Measurements from ENCODE around the gene SUN5.
"Not testable (repeated sequence)": the region's sequence is repeated elsewhere in the genome, so short reads cannot be mapped to it uniquely, and the experiment has no call there.

Gene SUN5

DNA sequence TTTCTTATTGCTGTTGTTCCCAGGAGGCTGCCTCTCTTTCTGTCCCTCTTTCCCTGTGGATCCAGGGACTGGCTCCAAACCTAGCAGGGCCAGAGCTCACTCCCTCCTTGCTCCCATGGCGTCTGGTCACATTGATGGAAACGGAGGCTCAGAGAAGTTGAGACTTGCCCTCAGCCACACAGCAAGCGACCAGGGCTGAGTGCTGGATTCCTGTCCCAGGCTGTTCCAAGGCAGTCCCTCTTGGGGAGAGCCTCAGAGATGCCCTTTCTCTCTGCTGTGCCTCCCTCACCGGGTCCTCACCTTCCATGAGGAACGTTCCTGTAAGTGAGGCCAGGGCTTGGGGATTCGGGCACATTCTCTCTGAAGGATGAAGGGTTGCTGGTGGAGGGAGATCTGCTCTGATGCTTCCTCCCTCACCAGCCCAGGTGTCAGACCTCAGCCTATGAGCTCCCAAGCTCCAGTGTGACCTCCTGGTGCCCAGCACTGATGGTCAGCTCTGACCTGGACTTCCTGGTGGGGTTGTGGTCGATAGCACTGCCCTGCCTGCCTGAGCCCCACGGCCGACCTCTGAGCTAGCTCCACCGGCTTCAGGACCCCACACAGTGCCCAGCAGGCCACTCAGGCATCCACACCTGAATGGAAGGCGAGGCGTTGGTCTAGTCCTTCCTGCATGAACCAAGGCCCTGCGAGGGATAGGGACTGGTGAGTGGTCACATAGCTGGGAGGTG lies 26.8 kb downstream of the SUN5 start:
- no peak for DNase-seq (ENCODE audit: low spot score)

DNA sequence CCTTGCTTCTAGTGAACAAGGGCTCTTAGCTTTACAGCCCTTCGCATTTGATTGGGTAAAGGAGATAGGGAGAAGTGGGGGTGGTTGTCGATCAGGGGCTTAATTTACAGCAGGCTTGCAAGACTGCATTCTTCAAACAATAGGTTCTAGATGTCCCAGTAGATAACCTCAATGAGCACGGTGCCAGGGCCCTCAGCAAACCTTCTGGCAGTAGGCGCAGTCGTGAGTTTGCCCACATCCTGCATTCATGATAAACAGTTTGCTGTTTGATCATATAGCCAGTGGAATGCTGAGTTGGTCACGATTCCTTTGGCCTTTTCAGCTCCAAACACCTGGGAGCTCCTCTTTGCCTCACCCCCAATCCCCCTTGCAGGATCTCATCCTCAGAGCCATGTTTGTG lies 27.5 kb downstream of the SUN5 start:
- DNase-seq (ENCODE audit: low spot score) = no peak

DNA sequence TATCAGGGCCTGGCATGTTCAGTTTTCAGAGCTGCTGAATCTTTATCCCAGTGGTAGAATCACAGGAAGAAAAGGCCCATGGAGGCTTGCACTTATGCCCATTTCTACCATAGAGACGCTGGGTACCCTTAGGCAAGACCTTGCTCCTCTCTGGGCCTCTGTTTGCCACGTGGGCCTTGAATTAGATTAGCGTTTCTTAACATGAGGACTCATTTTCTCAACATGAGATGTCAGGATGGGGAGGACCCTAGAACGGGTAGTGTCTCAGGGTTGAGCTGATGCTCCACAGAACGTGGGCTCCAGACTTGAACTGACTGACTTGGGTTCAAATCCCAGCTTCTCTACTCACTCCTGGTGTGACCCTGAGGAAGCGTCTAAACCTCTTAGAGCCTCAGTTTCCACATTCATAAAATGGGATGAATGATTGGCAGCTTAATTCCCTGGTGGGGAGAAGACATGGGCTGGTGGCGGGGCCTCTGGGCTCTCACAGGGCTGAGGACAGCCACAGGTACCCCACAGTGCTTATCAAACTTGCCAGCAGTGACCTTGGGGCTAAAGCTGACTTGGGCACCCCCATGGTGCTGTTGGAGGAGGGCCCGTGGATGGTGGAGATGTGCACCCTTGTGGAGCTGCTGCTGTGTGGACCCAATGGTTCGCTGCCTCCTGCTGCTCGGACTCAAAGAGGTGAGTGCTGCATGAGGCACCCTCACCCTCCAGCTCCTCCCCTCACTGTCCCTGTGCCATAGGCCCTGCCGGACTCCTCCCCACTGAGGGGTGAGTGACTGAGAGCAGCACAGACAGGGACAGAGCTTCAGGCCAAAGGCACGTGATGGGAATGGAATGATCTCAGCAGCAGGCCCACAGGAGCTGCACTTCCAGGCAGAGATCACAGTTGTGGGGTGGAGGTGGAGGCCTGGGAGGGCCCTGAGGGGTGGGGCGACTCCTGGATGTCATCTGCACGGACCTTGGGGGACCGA lies 28.2 kb downstream of the SUN5 start:
- DNase-seq (ENCODE audit: low spot score) = no peak

DNA sequence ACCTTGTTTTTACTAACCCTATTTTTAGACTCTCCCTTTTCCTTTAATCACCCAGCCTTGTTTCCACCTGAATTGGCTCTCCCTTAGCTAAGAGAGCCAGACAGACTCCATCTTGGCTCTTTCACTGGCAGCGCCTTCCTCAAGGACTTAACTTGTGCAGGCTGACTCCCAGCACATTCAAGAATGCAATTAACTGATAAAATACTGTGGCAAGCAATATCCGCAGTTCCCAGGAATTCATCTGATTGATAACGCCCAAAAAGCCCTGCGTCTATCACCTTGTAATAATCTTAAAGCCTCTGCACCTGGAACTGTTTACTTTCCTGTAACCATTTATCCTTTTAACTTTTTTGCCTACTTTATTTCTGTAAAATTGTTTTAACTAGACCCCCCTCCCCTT lies 29.1 kb downstream of the SUN5 start:
- not testable (repeated sequence) for DNase-seq (ENCODE audit: low spot score)

DNA sequence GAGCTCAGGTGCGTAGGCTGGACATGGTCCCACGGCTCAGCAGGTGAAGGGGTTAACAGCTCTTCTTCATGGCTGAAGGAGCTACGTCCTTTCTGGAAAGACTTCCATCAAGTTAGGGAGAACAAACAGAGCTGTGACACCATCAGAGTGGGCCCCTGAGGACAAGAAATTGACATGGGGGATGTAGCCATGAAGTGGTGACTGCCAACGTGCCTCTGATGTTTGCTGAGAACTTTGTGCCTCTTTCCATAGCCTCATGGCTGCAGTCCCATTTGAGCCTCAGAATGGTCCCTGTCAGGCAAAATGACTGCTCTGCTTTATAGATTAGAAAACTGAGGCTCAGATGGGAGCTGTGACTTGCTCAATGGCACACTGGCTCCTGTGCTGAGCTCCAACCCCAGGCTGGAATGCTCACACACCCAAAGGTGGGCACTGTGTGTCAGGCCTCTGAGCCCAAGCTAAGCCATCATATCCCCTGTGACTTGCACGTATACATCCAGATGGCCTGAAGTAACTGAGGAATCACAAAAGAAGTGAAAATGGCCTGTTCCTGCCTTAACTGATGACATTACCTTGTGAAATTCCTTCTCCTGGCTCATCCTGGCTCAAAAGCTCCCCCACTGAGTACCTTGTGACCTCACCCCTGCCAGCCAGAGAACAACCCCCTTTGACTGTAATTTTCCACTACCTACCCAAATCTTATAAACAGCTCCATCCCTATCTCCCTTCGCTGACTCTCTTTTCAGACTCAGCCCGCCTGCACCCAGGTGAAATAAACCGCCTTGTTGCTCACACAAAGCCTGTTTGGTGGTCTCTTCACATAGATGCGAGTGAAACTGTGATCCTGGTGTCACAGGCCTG lies 29.8 kb downstream of the SUN5 start:
- DNase-seq (ENCODE audit: low spot score) = not testable (repeated sequence)

DNA sequence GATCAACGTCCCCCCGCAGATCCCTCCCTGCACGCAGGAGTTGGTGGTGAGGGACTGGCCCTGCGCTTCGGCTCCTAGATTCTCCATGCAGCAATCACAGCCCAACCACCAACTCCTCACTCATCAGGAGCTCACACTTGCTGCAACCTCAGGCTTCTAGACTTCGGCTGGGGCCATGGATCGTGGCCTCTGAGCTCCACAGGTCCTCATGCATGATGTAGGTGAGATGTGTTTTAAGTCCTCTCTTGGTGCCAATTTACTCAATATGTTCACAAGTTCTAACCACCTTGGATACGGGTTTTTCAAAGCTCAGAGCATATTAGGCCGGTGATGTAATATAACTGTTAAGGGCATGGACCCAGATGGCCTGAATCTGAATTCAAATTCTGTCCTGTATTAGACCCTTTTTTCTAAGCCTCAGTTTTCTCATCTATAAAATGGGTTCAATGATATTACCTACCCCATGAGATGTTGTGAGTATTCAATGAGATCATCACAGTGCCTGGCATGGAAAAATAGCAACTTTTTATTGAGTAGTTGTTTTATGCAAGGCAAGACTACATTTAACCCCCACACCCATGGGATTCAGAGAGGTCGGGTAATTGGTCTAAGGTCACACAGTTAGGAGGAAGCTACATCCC lies 31.0 kb downstream of the SUN5 start:
- DNase-seq (ENCODE audit: low spot score) = no peak

DNA sequence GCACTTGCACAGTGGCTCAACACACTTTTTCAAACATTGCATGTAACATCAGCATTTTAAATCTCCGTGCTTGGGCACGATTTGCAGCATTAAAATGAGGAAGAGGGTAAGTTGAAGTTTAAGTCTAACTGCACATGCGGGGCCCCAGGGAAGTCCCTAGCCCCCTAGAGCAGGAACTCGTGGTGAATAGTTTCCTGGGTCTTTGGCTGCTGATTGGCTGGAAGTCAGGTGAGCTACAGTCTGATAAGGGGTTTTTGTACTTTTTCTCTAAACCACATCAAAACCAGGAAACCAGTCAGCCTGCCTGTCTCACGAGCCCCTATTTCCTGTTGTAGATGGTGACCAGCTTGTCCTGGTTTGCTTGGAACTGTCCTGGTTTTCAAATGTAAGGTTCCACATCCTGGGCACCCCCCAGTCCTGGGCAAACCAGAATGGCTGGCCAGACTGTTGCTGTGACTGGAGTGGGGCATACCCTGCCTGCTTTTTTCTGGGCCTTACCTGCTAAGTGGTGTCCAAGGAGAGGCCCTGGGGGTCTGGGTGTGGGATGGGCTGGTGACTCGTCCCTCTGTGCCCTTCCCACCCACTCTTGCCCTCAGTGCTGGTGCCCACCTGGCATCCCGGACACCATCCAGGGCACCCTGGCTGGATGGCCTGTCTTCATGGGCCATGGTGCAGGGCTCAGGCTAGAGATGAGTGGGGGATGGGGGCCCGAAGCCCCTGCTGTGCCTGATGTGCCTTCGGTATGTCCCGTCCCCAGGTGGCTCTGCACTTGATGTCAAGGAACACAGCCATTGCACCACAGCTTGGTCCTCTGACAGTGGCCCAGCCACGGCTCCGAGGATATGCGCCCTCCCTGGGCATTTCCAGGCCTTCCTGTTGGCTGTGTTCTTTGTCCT lies 31.8 kb downstream of the SUN5 start:
- DNase-seq (ENCODE audit: low spot score) = no peak

DNA sequence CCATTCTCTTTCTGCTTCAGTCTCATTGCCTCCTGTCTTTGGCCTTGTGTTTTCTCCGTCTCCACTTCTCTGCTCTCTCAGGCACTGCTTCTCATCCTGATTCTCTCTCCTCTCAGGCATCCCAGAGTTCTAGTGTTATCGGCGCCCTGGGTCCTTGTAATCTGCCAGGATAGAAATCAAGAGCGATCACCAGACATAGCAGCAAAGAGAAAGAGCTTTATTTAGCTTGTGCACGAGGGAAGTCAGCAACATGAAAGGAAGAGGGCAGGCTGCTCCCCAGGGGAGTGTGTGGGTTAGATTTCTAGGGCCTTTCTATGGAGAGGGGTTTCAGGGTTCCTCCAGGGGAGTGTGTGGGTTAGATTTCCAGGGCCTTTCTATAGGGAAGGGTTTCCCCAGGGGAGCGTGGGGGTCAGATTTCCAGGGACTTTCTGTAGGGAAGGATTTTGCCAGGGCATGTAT lies 32.5 kb downstream of the SUN5 start:
- no peak for DNase-seq (ENCODE audit: low spot score)

DNA sequence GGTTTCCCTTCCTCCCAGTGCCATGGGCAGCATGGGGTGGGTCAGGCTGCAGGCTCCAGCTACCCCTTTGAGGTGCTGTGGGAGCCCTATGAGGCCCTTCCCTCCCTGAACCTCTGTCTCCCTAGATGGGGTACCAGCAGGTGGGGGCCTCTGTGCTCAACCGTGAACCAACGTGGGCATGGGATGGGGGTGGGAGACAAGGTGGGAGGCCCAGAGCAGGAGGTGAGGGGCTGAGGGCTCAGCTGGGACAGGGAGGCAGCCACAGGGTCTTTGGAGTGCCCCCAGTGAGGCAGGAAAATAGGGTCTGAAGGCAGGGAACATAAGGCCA lies 33.3 kb downstream of the SUN5 start:
- DNase-seq (ENCODE audit: low spot score) = no peak

DNA sequence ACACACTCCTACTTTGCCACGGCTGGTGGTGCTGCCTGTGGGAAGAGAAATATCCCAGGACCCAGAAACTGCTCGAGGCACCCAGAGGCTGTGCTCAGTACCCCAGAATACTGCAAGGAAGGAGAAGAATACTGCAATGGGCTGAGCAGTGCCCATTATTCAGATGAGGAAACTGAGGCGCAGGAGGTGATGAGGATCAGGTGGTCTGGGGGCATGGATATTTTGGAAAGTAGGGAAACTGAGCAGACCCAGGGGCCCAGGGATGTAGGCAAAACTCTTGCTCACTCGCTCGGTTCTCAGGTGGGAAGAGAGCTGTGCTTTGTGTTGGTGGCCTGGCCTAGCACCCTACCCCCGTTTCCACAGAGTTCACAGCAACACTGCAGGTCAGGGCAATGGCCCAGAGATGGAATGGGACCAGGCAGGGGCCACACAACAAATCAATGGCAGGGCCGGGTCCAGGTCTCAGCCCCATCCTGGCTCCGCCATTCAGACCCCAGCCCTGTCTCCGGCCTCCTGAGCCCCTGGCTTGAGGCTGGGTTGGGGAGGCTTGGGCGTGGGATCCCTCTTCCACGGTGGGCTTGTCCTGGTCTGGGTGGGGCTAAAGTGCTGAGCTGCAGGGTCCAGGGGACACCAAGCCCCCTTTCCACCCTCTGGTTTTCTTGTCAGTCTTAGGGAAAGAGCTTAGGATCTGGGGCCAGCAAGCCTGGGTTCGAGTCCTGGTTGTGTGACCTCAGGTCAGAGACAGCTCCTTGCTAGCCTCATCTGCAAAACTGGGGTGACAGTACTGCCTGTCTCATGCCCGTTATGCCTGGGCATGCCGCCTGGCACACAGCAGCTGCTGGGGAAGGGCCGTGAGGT lies 33.9 kb downstream of the SUN5 start:
- DNase-seq (ENCODE audit: low spot score) = no peak

DNA sequence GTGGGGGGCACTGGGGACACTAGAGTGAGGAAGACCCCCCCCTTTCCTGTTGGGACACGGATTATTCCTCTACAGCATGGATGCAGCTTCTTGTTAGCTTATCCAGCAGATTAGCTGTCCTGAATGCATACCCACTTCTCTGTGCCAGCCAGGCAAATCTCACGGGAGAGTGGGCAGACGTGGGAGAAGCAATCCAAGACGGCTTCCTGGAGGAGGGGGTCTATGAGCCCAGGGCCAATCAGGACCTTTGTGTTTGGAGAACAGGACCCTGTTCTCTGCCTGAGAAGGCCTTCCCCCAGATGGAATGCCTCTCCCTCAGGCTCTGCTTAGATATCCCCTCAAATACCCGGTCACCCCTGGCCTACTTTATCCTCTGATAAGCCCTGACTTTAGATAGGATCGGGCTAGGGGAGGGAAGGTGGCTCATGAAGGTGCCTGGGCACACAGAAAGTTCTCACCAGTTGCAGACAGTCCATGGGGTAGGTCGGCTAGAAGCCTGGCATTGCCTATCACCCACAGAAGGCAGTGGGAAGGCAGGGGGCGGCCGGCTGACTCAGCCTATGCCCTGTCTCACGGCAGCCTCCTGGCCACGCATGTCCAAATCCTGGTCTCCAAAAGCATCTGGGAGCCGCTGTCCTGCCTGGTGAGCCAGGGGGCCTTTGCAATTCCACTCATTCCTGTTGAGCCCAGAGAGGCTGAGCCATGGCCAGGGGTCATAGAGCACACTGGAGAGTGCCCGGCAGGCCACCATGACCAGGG lies 34.7 kb downstream of the SUN5 start:
- no peak for DNase-seq (ENCODE audit: low spot score)

DNA sequence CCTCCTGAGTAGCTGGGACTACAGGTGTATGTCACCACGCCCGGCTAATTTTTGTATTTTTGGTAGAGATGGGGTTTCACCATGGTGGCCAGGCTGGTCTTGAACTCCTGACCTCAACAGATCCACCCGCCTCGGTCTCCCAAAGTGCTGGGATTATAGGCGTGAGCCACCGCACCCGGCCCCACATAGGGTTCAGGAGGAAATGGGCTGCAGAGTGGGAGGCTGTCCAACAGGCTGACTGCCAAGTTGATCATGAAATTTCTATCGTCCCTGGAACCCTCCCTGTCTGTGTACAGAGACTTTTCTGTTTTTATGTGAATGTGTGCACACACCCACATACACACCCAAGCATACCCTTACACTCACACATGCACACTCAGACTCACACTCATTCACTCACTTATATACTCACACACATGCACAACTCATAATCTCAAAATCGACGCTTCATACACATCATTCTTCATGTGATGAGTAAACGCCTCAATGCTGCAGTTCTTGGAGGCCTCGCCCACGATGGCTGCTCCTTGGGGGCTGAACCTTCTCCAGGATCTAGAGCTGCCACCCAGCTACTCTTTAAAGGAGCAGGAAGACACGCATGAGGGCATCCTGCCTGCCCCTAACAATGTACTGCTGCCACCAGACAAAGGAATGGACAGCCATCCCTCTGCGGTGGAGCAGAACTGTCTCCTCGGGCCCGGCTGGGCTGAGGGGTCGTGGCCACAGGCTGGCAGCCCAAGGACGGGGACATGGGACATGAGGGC lies 35.6 kb downstream of the SUN5 start:
- DNase-seq (ENCODE audit: low spot score) = peak; percentile 17

DNA sequence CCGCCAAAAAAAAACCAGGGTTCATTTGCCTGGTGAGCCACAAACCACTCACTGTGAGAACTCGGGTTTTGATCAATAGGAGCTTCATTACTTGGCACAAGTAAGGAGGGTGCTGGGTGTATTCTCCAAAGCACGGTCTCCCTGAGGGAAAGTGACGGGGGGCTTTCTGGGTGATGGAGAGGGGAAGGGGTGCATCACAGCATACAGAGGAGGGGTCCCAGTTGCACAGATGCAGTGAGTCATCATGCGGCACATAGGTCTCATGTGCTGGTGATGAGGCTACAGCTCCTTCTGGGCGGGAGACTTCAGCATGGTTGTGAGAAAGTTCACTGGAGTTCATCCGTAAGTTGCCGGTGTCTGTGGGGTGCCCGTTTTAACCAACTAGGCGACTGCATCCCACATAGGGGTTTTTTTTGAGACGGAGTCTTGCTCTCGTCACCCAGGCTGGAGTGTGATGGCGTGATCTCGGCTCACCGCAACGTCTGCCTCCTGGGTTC lies 36.2 kb downstream of the SUN5 start:
- no peak for DNase-seq (ENCODE audit: low spot score)

DNA sequence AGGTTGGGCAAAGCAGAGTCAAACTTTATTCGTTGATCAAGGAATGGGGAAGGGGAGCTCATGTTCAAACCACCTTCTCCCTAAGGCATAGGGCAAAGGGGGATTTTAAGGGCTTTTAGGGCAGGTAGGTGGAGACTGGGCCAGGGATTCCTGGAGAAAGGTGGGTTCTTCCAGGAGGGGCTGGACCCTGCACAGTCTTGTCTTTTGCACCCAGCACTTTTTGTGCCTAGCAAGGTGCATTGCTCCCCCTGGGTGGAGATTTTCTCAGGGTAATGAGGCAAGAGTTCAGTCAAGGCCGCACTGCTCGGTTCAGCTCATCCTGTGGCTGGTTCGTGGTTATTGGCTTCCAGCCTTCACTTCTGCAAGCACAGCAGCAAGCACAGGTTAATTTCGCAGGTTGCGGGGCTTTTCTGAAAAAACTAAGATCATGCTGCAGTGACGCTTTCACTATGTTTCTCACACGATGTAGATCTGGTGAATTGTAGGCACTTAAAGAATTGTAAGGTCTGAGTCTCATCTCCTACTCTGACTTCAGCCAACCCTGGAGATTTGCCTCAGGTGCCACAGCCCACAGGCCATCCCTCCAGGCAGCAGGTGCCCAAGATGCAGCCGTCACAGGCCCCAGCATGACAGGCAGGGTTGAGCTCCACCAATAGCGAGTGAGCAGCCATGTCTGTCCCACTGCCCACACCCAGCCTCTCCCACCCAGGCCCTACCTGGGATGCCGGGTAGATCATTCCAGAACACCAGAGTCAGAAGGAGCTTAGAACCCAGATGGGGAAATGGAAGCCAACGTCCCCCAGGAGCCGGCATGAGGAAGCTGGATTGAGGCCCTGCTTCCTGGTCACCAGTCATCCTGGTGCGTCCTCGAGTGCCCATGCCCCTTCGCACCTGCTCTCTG lies 37.1 kb downstream of the SUN5 start:
- no peak for DNase-seq (ENCODE audit: low spot score)

DNA sequence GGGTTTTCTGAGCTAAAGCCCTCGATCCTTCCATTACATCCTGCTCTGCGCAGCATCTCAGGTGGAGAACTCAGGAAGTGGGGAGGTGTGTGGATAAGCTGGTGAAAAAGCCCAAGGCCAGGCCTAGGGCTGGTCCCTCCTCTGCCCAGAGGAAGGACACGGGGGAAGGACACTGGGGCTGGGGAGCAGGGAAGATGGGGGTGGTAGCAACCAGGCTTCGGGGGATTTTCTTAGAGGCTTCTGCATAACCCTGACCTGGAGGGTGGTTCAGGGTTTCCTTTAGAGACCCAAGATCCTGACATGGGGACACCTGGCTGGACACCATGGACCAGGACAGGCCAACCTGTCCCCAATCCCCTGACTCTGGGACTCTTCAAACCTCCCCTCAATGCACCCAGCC lies 37.9 kb downstream of the SUN5 start:
- DNase-seq (ENCODE audit: low spot score) = no peak

DNA sequence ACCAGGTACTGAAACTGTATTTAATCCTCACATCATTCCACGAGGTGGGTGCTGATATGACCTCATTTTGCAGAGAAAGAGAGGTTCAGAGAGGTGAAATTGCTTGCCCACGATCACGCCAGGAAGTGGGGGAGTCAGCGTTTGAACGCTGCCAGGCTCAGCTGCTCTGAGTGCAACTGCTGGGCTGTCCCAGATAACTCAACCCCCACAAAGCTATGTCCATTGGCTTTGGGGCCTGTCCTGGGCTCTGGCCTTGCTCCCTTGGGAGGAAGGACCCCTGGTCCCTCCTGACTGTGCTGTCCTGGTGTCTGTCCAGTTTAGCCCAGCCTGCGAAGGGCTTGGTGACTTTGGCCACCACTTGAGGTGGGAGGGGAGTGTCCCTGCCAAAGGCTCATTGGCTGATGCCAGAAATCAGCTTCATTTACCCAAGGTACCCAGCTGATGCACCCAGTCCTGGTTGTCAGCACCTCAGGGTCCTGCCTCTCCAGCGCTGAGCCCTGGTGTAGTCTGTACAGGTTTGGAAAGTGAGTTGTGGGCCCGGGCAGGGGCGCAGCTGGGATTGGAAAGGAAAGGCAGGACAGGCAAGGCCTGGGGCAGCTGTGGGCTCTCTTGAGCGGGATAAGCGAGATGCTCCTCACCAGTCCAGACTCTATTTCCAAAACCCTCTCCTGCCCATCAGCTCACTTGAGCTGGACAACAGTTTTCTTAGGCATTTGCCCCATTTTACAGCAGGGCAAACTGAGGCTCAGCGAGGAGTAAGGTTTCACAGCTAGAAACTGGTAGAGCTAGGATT lies 38.5 kb downstream of the SUN5 start:
- no peak for DNase-seq (ENCODE audit: low spot score)
